ENCODE data around the gene UBL7.

DNA sequence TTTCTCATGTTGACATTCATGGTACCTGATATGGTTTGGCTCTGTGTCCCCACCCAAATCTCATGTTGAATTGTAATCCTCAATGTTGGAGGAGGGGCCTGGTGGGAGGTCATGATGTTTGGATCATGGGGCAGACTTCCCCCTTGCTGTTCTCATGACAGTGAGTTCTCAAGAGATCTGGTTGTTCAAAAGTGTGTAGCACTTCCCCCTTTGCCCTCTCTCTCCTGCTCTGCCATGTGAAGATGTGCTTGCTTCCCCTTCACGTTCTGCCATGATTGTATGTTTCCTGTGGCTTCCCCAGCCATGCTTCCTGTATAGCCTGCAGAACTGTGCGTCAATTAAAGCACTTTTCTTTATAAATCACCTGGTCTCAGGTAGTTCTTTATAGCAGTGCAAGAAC, 3.3 kb upstream of the UBL7 start:
- TF ChIP-seq CTCF (IDR thresholded peaks at IDR 0.05) (no peak), POLR2A (IDR thresholded peaks at IDR 0.05) (no peak)
